ENCODE measurements around the gene SEC16B.
"Not testable (repeated sequence)": the region's sequence is repeated elsewhere in the genome, so short reads cannot be mapped to it uniquely, and the experiment has no call there.

The SEC16B gene, protein sequence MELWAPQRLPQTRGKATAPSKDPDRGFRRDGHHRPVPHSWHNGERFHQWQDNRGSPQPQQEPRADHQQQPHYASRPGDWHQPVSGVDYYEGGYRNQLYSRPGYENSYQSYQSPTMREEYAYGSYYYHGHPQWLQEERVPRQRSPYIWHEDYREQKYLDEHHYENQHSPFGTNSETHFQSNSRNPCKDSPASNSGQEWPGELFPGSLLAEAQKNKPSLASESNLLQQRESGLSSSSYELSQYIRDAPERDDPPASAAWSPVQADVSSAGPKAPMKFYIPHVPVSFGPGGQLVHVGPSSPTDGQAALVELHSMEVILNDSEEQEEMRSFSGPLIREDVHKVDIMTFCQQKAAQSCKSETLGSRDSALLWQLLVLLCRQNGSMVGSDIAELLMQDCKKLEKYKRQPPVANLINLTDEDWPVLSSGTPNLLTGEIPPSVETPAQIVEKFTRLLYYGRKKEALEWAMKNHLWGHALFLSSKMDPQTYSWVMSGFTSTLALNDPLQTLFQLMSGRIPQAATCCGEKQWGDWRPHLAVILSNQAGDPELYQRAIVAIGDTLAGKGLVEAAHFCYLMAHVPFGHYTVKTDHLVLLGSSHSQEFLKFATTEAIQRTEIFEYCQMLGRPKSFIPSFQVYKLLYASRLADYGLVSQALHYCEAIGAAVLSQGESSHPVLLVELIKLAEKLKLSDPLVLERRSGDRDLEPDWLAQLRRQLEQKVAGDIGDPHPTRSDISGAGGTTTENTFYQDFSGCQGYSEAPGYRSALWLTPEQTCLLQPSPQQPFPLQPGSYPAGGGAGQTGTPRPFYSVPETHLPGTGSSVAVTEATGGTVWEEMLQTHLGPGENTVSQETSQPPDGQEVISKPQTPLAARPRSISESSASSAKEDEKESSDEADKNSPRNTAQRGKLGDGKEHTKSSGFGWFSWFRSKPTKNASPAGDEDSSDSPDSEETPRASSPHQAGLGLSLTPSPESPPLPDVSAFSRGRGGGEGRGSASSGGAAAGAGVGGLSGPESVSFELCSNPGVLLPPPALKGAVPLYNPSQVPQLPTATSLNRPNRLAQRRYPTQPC

DNA sequence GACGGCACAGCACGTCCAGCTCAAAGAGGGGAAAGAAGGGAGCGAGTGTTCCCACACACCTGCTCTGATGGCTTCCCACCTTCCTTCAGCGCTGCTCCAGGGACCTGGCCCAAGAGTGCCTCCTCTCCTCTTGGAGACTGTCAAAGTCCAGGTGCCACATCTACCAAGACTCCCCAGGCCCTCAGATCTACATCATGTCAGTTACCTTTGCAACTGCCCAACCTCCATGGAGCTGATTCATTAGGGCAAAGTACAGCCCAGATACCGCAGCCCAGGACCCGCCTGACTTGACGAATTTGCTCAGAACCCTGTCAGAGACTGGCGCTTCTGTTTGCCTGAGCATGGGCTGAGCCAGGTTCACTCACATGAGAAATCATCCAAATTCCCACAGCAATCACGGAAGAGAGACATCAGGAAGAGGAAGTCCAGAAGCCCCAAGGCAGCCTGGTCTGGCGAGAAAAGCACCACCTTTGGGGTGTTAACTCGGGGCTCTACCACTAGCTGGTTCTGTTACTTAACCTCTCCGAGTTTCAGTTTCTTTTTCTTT is at the start of gene SEC16B:
Gene SEC16B (minus strand): TSS at position 234 of the 547 bp plus-strand sequence. CDS start 2,077 bp downstream, outside the sequence.
- no peak for DNase-seq (ENCODE audit: low spot score)

DNA sequence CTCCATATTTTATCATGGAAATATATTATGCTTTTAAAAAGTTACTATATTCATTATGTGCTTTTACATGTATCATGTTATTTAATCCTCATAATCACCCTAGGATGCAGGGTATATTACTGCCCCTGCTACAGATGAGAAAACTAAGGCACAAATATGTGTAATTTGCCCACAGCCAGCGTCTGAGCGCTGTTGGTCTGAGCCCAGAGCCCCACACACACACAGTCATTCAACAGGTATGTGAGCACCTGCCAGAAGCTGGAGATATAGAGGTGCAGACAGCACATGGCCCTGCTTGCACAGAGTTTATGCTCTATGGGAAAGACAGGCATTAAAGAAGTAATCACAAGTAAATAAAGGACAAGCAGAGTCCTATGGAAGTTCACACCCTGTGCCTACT is 49.8 kb upstream of the SEC16B start:
- DNase-seq (ENCODE audit: low spot score), result no peak

DNA sequence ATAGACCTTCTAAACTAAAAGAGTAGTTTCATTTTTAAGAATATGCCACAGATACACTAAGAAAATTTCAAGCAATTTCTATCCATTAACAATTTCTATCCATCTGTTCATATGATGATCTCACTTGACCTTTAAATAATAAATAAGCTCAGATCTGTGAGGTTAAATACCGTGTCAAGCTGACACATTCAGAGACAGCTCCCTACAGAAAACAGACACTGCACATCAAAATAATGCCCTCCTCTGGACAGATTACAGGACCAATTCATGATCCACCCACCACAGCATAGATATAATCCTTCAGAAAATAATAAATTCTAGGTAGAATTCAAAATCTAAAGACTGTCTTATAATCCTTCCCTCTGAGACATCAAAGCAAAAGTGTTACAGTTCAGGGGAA is 49.4 kb upstream of the SEC16B start:
- DNase-seq (ENCODE audit: low spot score), result no peak

DNA sequence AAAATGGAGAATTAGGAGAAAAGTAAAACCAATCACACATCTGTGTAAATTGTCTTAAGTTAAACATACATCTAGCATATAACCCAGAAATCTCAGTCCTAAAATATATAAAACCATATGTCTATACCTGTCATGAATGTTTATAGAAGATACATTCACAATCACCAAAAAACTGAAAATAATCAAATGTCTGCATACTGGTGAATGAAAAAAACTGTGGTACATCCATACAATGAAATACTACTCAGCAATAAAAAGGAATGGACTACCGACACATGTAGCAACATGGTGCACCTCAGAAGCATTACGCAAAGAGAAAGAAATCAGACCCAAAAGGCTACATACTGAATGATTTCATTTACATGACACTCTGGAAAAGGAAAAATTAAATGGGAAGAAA is 47.7 kb upstream of the SEC16B start:
- DNase-seq (ENCODE audit: low spot score), result no peak

DNA sequence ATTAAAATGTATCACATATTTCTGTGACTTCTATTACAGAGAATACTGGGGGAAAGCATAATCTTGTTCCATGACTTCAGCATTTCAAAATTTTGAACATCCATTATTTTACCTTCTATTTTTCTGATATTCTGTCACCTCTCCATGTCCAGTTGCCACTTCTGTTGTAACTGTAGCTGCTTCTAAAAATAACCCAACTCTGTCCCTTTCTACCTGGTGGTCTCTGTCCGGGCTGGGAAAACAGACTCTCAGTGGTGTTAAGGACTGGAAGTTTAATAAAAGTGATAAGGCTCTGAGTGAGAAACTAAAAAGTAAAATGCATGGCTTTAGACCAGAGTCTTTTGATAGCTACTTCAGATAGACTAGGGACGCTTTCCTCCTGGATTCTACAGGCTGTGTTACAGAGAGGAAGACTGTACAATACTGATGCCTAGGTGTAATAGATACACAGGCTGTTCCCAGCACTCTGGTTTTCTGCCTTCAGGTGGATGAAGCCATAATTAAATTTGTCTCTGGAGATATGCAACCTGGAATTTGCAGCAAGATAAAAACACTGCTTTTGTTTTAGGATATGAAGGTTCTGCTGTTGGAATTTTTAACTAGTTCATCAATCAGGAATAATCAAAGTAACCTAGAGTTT is 42.1 kb upstream of the SEC16B start:
- no peak for DNase-seq (ENCODE audit: low spot score)

DNA sequence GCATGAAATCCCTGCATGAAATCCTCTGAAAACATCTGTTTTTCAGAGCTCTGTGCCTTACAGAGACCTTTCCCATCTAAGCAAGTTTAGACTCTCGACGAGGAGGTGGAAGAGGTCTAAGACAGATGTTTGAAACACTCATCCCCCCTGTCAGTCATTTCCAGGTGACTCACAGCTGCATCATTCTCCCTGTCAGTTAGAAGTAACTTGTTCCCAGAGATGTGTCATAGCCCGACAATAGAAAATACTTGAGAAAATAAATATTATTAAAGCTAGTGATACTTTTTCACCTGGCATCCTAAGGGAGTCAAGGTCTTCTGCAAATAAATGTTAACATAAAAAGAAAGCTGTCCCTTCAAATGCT is 41.6 kb upstream of the SEC16B start:
- DNase-seq (ENCODE audit: low spot score), result no peak

DNA sequence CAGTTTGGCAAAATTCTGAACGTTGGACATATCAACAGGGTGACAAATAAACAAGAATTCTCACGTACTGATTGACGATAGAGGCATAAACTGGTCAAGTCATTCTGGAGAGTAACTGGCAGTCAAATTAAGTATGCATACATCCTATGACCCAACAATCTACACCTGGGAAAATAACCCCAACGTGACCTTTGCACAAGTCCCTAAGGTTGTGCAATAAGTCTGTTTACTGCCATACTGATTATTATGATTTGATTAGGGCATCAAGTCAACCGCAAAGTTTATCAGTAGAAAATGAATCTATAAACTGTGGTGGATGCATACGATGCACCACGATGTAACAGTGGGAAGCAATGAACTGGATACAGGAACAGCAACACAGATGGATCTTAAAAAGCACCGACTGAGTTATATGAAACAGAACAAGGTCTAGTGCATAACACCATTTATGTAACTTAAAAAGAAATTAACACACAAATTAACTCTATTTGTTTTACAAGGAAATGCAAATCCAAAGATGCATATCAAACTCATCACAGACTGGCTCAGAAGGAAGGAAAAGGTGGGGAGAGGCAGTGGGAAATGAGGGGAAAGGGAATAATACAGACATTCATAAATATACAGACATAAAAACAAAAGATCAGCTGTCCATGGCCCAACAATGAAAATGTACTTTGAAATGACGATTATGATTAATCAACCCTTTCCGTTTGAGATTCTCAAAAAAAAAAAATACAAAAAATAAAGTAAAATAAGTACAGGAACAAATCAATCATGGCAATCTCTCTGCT is 41.0 kb upstream of the SEC16B start:
- no peak for DNase-seq (ENCODE audit: low spot score)

DNA sequence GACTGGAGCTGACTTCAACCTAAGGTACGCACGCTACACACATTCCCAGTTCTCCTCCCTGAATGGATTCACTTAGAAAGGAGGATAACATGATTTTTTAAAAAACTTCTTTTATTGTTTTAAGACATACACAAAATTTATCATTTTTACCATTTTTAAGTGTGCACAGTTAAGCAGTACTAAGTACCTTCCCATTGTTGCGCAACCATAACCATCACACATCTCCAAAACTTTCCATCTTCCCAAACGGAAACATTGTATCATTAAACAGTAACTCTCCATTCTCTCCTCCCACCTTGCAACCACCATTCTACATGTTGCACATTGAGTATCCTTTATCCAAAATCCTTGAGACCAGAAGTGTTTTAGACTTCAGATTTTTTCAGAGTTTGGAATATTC is 36.2 kb upstream of the SEC16B start:
- no peak for DNase-seq (ENCODE audit: low spot score)

DNA sequence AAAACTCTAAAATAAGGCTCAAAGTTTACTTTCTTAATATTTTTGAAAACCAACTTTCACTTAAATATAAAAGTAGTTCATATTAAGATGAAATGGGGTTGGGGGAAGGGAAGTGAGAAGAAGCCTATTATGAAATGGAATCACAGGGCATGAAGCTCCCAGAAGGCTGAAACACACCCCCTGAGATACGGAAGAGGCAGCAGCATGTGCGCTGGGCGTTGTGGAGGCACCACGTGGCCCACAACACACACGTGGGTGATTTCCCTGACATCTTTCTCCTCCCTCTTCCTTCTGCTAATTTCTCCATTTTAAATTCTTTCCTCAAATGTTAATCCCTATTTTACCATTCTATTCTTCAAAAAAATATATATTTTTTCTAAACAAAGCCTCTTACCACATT is 35.6 kb upstream of the SEC16B start:
- DNase-seq (ENCODE audit: low spot score), result no peak

DNA sequence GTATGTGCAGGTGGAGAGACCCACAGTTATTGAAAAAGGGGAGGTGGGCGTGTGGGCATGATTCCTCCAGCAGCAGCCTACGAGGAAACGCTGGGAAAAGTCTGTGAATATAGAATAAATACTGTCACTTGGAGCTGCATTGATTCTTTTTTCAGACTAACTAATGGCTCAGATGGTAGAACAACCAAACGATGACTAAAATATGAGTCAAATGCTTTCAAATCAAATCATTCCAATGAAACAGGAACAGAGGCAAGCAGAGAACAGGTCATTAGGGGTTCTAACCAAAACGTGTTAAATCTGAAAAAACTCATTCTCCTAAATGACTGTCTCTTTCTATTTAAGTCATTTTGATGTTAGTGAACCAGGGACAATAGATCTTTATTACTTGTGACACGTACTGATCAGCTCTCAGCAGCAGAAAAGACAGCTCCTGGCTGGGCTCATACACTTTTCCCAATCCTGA is 35.1 kb upstream of the SEC16B start:
- no peak for DNase-seq (ENCODE audit: low spot score)

DNA sequence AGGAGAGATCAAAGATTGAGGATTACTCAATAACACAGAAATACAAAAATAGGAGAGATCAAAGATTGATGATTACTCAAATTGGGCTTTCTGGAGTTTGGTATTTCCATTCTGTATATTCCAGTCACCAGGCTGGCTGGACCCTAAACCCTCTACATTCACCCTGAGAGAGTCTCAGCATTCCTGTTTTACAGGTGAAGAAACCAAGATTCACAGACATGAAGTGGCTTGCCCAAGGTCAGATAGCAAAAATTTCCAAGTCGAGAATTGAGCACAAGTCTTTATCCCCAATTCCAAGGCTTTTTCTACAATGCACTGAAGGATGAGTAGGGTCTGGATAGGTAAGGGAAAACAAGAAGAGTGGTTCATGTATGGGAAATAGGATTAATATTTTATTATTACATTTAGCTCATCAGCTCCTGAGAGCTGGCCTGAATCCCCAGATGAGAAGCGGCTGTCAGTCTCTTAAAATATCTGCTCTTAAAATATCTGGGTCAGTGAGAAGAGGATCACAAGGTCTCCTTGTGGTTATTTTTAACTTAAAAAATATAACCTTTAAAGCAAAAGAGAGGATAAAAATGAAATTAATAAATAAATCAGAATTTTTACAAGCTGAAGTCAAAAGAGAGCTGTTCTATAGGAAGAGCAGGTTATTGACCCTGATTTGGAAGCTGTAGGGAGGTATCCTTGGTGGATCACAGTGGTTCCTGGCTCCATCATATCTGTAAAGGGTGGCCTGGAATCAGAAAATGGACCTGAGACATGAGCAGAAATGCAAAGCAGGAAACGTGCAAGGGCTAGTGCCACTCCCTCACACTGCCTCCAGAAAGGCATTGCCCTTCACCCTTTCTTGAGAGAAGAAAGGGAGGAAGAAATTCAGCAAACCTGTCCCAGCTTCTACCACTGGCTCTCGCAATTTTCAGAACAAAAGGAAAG is 29.1 kb upstream of the SEC16B start:
- DNase-seq (ENCODE audit: low spot score), result no peak

DNA sequence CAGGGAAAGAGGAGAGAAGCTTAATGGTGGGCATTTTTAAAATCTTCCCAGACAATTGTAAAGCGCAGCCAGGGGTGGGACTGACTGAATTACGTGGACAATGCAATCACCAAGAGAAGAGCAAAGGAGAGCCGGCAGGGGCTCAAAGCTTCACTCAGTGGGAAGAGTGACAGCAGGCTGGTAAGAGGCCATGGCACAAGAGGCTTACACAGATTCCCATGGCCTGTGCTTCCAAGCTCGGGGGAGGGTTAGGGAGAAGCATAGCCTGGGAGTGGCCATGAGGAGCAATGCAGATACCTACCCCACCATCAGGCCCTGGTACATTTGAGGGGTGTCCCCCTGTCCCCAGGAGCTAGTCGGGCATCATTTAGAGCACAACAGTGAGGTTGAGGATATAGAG is 27.1 kb upstream of the SEC16B start:
- no peak for DNase-seq (ENCODE audit: low spot score)

DNA sequence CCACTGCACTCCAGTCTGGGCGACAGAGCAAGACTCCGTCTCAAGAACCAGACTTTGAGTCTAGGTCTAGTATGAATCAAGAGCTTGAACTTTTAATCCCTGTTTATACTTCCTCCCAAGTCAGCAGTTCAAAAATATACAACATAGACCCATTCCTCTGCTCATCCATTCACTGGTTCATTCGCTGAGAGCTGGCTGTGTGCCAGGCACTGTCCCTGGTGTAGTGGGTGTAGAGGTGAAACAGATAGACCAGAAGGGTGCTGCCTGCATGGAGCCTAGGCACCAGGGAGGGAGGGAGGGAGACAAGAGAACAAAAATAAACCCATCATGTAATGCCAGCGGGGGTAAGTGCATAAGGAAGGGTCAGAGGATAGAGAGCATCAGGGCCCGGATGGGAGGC is 25.5 kb upstream of the SEC16B start:
- no peak for DNase-seq (ENCODE audit: low spot score)

DNA sequence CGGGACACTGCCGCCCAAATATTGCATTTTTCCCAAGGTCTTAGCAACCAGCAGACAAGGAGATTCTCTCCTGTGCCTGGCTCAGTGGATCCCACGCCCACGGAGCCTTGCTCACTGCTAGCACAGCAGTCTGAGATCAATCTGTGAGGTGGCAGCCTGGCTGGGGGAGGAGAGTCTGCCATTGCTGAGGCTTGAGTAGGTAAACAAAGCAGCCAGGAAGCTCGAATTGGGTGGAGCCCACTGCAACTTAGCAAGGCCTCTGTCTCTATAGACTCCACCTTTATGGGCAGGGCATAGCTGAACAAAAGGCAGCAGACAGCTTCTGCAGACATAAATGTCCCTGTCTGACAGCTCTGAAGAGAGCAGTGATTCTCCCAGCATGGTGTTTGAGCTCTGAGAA is 16.4 kb upstream of the SEC16B start:
- DNase-seq (ENCODE audit: low spot score), result not testable (repeated sequence)

DNA sequence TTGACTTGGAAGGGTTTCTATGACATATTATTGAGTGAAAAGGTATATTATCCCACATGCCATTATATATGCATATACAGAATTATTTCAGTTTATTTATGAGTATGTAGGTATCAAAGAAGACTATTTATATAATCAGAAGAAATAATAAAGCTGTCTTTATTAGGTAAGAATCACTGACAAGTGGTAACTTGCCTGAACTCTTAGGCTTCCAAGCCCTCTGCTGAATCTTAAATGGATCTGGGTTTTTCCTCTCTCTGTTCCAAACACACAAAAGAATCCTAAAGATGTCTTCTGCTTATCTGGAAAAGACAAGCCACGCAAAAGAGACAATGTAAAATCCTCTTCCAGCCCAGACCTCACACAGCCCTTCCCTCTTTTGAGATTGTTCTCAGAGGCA is 14.9 kb upstream of the SEC16B start:
- DNase-seq (ENCODE audit: low spot score), result no peak

DNA sequence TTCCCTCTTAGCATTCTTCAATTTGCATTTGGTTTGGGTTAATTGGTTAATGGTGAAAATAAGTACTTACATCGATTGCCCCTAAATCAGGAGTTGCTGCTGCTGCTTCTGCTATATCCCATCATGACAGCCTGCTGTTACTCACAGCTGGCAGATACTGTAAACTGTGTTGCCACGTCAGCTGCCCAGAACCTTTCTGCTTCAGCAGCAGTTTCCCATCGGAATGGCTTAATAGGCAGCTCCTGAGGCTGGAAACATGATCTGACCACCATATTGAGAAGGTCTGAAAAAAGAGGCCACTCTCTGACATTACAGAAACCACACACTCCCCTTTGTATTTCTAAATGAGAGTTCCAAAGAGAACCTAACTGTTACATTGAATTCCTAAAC is 14.3 kb upstream of the SEC16B start:
- DNase-seq (ENCODE audit: low spot score), result peak; percentile 22

DNA sequence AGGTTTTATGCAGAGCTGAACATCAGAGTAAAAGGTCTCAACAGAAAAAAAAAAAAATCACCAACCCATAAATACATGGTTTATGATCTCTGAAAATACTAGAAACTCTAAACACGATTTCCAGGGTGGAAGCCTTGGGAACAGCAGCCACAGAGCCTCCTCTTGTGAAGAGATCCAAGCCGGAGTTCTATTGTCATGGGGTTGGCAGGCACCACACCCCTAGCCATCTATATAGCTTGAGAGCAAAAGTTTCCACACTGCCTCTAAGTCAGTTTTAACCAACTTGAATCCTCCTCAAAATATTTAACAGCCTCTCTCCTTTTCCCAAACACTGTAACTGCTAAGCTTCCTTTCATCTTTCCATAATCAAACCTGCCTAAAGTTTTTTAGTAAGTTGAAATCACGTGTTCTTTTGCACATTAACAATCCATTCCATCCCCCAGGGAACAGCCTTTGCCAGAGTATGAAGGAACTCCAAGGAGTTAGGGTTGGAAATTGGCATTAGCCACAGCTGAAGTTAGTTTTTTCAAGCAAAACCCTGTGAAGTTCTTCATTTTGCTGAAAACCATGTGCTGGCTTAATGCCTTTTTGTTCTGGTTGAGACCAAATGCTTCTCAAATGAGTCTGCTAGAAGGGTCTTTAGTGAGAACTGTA is 13.8 kb upstream of the SEC16B start:
- DNase-seq (ENCODE audit: low spot score), result no peak

DNA sequence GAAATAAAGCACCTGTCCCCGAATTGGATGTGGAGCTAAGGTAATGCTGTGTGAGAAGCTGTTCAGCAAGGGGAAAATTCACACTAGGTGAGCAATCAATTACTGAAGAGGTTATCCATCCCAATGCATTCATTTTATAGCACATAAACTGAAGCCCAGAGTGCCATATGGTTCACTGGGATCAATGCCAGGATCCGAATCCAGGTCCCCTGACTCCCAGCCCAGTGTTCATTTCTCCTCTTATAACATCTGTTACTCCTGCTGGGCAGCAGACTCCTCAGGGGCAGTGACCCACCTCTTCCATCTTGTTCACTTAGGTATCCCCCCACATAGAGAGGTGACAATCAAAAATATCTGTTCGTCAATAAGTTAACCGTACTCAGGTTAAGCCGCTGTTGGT is 13.2 kb upstream of the SEC16B start:
- DNase-seq (ENCODE audit: low spot score), result peak; percentile 16

DNA sequence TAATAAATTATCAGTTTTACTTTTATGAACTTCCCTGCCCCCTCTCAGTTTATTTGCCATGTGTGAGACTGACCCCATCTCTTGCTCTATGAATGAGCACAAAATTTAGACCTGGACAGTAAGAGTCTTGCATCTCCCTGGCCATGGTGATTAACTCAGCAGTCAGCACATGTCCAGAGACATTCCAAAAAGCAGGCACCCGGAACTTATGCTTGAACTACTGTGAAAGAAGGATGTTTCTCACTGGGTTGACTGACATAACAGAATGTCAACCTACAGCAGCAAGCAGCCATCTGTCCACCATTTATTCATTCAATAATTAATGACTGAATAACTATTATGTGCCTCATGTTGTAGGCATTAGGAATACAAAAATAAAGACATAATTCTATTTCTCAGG is 11.3 kb upstream of the SEC16B start:
- no peak for DNase-seq (ENCODE audit: low spot score)

DNA sequence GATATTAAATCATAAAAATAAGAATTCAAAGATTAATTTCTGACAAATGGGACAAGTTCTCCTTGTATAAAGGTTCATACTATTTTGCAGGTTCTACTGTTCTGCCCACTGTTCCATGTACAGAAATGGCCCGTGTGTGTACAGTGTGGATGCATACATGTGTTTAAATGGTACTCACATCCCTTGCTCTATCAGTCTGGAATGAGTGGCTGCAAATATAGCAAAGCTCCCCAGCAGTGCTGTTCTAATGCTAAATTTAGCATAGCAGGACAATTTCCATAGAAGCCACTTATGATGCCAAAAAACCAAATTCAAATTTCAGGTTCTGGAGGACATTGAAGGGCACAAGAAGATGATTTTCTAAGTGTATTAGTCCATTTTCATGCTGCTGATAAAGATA is 9.4 kb upstream of the SEC16B start:
- DNase-seq (ENCODE audit: low spot score), result no peak

All from cerebellar cortex (tissue), 1 donor.